HEK293 (cell line): ENCODE data around the gene GALNT1.

Experiments
- CTCF ChIA-PET: fragments of 350-600 bp; formaldehyde crosslinking; extraction: SDS; loops from one replicate; lab custom pipeline; 2021; ENCODE audit warnings: antibody characterized with exemption; lab: Yijun Ruan, JAX
- POLR2A ChIA-PET: fragments of 300-600 bp; formaldehyde crosslinking; extraction: SDS; loops from one replicate; lab custom pipeline; 2020; ENCODE audit warnings: antibody characterized with exemption, inconsistent platforms; lab: Yijun Ruan, JAX
- H3K27ac ChIP-seq: fragments of 200-500 bp; sonication (Bioruptor generic); 2 replicates; pipeline ENCODE4 v1.5.1; 2014; ENCODE audit warnings: low read depth, low read length, control low read depth, inconsistent platforms; ENCODE audit errors: extremely low read depth
- H3K36me3 ChIP-seq, 2 experiments: fragments of 200-500 bp in 1 of 2; sonication (Bioruptor generic) in 1 of 2; 1 replicate in 1 of 2; 2 replicates in 1 of 2; pipeline ENCODE4 v1.5.1; 2014 to 2017; ENCODE audit warnings: inconsistent platforms in 2 of 2, low read length in 2 of 2; ENCODE audit not compliant: control insufficient read depth in 2 of 2, insufficient read depth in 1 of 2
- H3K4me1 ChIP-seq: fragments of 200-500 bp; sonication (Bioruptor generic); 2 replicates; pipeline ENCODE4 v1.5.1; 2014; ENCODE audit warnings: mild to moderate bottlenecking, low read length, inconsistent platforms; ENCODE audit not compliant: control insufficient read depth, insufficient read depth
- H3K4me3 ChIP-seq: 2 replicates; pipeline ENCODE4 v1.5.1; 2011; ENCODE audit warnings: low read depth, mild to moderate bottlenecking, control low read depth, low read length, moderate library complexity
- H3K9me3 ChIP-seq: fragments of 200-500 bp; sonication (Bioruptor generic); 2 replicates; pipeline ENCODE4 v1.5.1; 2014; ENCODE audit warnings: low read depth, low read length, inconsistent platforms; ENCODE audit not compliant: control insufficient read depth, insufficient read depth
- CTCF ChIP-seq: fragments of 450-650 bp; formaldehyde crosslinking; IDR thresholded peaks from 2 replicates; pipeline ENCODE4 v1.5.1; 2016; ENCODE audit warnings: missing biosample characterization, missing genetic modification characterization
- FEZF1 ChIP-seq: fragments of 450-650 bp; formaldehyde crosslinking; IDR thresholded peaks from 2 replicates; pipeline ENCODE4 v1.5.1; 2016; ENCODE audit warnings: missing biosample characterization, missing genetic modification characterization
- HIC1 ChIP-seq: fragments of 450-650 bp; formaldehyde crosslinking; IDR thresholded peaks from 2 replicates; pipeline ENCODE4 v1.5.1; 2016; ENCODE audit warnings: missing biosample characterization, missing genetic modification characterization
- KLF9 ChIP-seq: fragments of 450-650 bp; formaldehyde crosslinking; IDR thresholded peaks from 2 replicates; pipeline ENCODE4 v1.5.1; 2016; ENCODE audit warnings: missing biosample characterization, missing genetic modification characterization, low read depth
- SETDB1 ChIP-seq: IDR thresholded peaks from one replicate; pipeline ENCODE4 v1.6.1; 2017; ENCODE audit warnings: mild to moderate bottlenecking, low read length, moderate library complexity, mixed read lengths; ENCODE audit not compliant: insufficient read length
- ZFHX2 ChIP-seq: fragments of 450-650 bp; formaldehyde crosslinking; conservative IDR thresholded peaks from 2 replicates; pipeline ENCODE4 v1.5.1; 2016; ENCODE audit warnings: missing biosample characterization, missing genetic modification characterization
- ZFP41 ChIP-seq: fragments of 450-650 bp; formaldehyde crosslinking; IDR thresholded peaks from 2 replicates; pipeline ENCODE4 v1.5.1; 2016; ENCODE audit warnings: missing biosample characterization, missing genetic modification characterization, borderline replicate concordance
- ZNF157 ChIP-seq: fragments of 450-650 bp; formaldehyde crosslinking; IDR thresholded peaks from 2 replicates; pipeline ENCODE4 v1.5.1; 2016; ENCODE audit warnings: missing biosample characterization, missing genetic modification characterization
- ZNF23 ChIP-seq: fragments of 450-650 bp; formaldehyde crosslinking; IDR thresholded peaks from 2 replicates; pipeline ENCODE4 v1.5.1; 2016; ENCODE audit warnings: missing biosample characterization, missing genetic modification characterization, borderline replicate concordance
- ZNF354C ChIP-seq: fragments of 450-650 bp; formaldehyde crosslinking; IDR thresholded peaks from 2 replicates; pipeline ENCODE4 v1.5.1; 2016; ENCODE audit warnings: missing biosample characterization, missing genetic modification characterization, low read depth, borderline replicate concordance
- ZNF362 ChIP-seq: fragments of 450-650 bp; formaldehyde crosslinking; IDR thresholded peaks from 2 replicates; pipeline ENCODE4 v1.5.1; 2016; ENCODE audit warnings: missing biosample characterization, missing genetic modification characterization
- ZNF544 ChIP-seq: fragments of 450-650 bp; formaldehyde crosslinking; IDR thresholded peaks from 2 replicates; pipeline ENCODE4 v1.5.0; 2017; ENCODE audit warnings: missing biosample characterization, missing genetic modification characterization
- ZNF558 ChIP-seq: fragments of 450-650 bp; formaldehyde crosslinking; IDR thresholded peaks from 2 replicates; pipeline ENCODE4 v1.5.1; 2016; ENCODE audit warnings: missing biosample characterization, missing genetic modification characterization
- ZNF621 ChIP-seq: fragments of 450-650 bp; formaldehyde crosslinking; IDR thresholded peaks from 2 replicates; pipeline ENCODE4 v1.5.1; 2017; ENCODE audit warnings: missing biosample characterization, missing genetic modification characterization
- ZNF623 ChIP-seq: fragments of 450-650 bp; formaldehyde crosslinking; IDR thresholded peaks from 2 replicates; pipeline ENCODE4 v1.5.1; 2016; ENCODE audit warnings: missing biosample characterization, missing genetic modification characterization
- ZNF660 ChIP-seq: fragments of 450-650 bp; IDR thresholded peaks from 2 replicates; pipeline ENCODE4 v1.5.1; 2018; ENCODE audit warnings: missing biosample characterization, mild to moderate bottlenecking, missing genetic modification characterization
- ZNF677 ChIP-seq: fragments of 450-650 bp; IDR thresholded peaks from 2 replicates; pipeline ENCODE4 v1.5.0; 2018; ENCODE audit warnings: missing biosample characterization, mild to moderate bottlenecking, missing genetic modification characterization, moderate library complexity
- ZNF776 ChIP-seq: fragments of 450-650 bp; formaldehyde crosslinking; IDR thresholded peaks from 2 replicates; pipeline ENCODE4 v1.5.0; 2017; ENCODE audit warnings: missing biosample characterization, missing genetic modification characterization, borderline replicate concordance

GALNT1 gene

GRCh38 chr18:35592298-35592697 lies 10.8 kb downstream of the GALNT1 start:
- POLR2A ChIA-PET, result interaction anchor here (1.1 kb wide), 1 partner anchor 9 kb away, joined by 3 read pairs; no protein-coding TSS in a partner anchor
- TF ChIP-seq FEZF1 (tag by site-specific recombination), result no peak
- TF ChIP-seq ZNF354C, result no peak
- TF ChIP-seq ZNF660 (tag by site-specific recombination), result no peak
- CTCF ChIA-PET, result no interaction called here
- no peaks in the 10 kb centered on the region for H3K36me3 ChIP-seq
- no peaks in the 10 kb centered on the region for H3K9me3 ChIP-seq
- no peak overlapping the region for H3K4me3 ChIP-seq
- no peak overlapping the region for H3K27ac ChIP-seq
- peaks cover 3% of the 10 kb centered on the region; the same call in 1 of the 2 replicates for H3K4me1 ChIP-seq

- Histone ChIP-seq H3K36me3 (no peaks in the 10 kb centered on the region), H3K9me3 (no peaks in the 10 kb centered on the region), H3K4me3 (no peak overlapping the region), H3K4me1 (peaks cover 3% of the 10 kb centered on the region; the same call in 1 of the 2 replicates), H3K27ac (no peak overlapping the region)
- TF ChIP-seq CTCF (tag by site-specific recombination), result no peak
- TF ChIP-seq ZNF776 (tag by site-specific recombination), result no peak
- no peak for TF ChIP-seq ZNF544 (tag by site-specific recombination)
- TF ChIP-seq ZFHX2 (tag by site-specific recombination), result no peak
- TF ChIP-seq ZNF23, result no peak
- POLR2A ChIA-PET, result no interaction called here
- CTCF ChIA-PET, result no interaction called here
Observed at GRCh38 chr18:35593859-35594258, 12.3 kb downstream of the GALNT1 start.

- ChIA-PET CTCF (no interaction called here), POLR2A (no interaction called here)
- Histone ChIP-seq H3K9me3 (no peaks in the 10 kb centered on the region), H3K4me1 (no peaks in the 10 kb centered on the region), H3K27ac (no peak overlapping the region), H3K36me3 (no peaks in the 10 kb centered on the region), H3K4me3 (no peak overlapping the region)
- TF ChIP-seq ZNF621, result no peak
- TF ChIP-seq ZNF623 (tag by site-specific recombination), result no peak
- no peak for TF ChIP-seq ZFP41 (tag by site-specific recombination)
- no peak for TF ChIP-seq KLF9 (tag by site-specific recombination)
- TF ChIP-seq HIC1, result no peak
- TF ChIP-seq ZNF677, result no peak
- TF ChIP-seq ZNF157 (tag by site-specific recombination), result no peak
Observed at GRCh38 chr18:35597758-35598157, 16.2 kb downstream of the GALNT1 start.

GRCh38 chr18:35602193-35602820 lies 20.8 kb downstream of the GALNT1 start:
- Histone ChIP-seq H3K36me3 (no peaks in the 10 kb centered on the region), H3K4me3 (no peak overlapping the region), H3K9me3 (no peaks in the 10 kb centered on the region), H3K27ac (no peak overlapping the region), H3K4me1 (no peaks in the 10 kb centered on the region)
- POLR2A ChIA-PET, result no interaction called here
- CTCF ChIA-PET, result interaction anchor here (0.6 to 1.0 kb wide), 3 partner anchors 13 to 1119 kb away, joined by 4 to 5 read pairs (median 4); no protein-coding TSS in a partner anchor
- peak; percentile 91 for TF ChIP-seq ZNF558 (tag by site-specific recombination)
- peak; percentile 94 for TF ChIP-seq SETDB1
- TF ChIP-seq ZNF362 (tag by site-specific recombination), result no peak
